GM23338 (cell line): ENCODE measurements around the gene RAB3GAP1. TPM values are rescaled to one million over a fixed set of nuclear protein-coding genes. Genes with fewer than 3 reads are reported as not detected.

ENCODE experiments used
- ATAC-seq: fragments of 200-7000 bp; cut with Tn5 transposase; 3 replicates; pipeline ENCODE4 v1.9.1; 2020
- DNase-seq: peaks from one replicate; pipeline ENCODE4 v3.0.0-alpha.2; 2015; ENCODE audit warnings: low spot score
- H2AFZ ChIP-seq: fragments of 200-600 bp; sonication (generic); 2 replicates; pipeline ENCODE4 v1.8.0; 2016; ENCODE audit warnings: antibody characterized with exemption, mild to moderate bottlenecking, moderate library complexity
- H3F3A ChIP-seq: fragments of 200-600 bp; sonication (generic); replicated peaks from 2 replicates; pipeline ENCODE4 v1.8.0; 2017; ENCODE audit warnings: antibody characterized with exemption, mixed run types, low read depth
- H3K27ac ChIP-seq: fragments of 200-600 bp; sonication (generic); 2 replicates; pipeline ENCODE4 v1.6.1; 2016; ENCODE audit warnings: low read depth
- H3K27me3 ChIP-seq: fragments of 200-600 bp; sonication (generic); 2 replicates; pipeline ENCODE4 v1.8.0; 2016; ENCODE audit warnings: mild to moderate bottlenecking, mixed run types, moderate library complexity; ENCODE audit not compliant: insufficient read depth
- H3K36me3 ChIP-seq: fragments of 200-600 bp; sonication (generic); 2 replicates; pipeline ENCODE4 v1.8.0; 2016; ENCODE audit warnings: mild to moderate bottlenecking; ENCODE audit not compliant: insufficient read depth
- H3K4me1 ChIP-seq: fragments of 200-600 bp; sonication (generic); 2 replicates; pipeline ENCODE4 v1.8.0; 2016; ENCODE audit warnings: mild to moderate bottlenecking, moderate library complexity; ENCODE audit not compliant: insufficient read depth
- H3K4me2 ChIP-seq: fragments of 200-600 bp; sonication (generic); 2 replicates; pipeline ENCODE4 v1.7.1; 2017; ENCODE audit warnings: mixed run types
- H3K4me3 ChIP-seq: fragments of 200-600 bp; sonication (generic); 2 replicates; pipeline ENCODE4 v1.6.1; 2016; ENCODE audit warnings: mixed run types
- H3K79me2 ChIP-seq: fragments of 200-600 bp; sonication (generic); replicated peaks from 2 replicates; pipeline ENCODE4 v1.8.0; 2017; ENCODE audit warnings: mild to moderate bottlenecking; ENCODE audit not compliant: insufficient read depth
- H3K9me2 ChIP-seq: fragments of 200-600 bp; sonication (generic); 2 replicates; pipeline ENCODE4 v1.8.0; 2017; ENCODE audit not compliant: insufficient read depth
- H4K20me1 ChIP-seq: fragments of 200-600 bp; sonication (generic); replicated peaks from 2 replicates; pipeline ENCODE4 v1.8.0; 2017; ENCODE audit warnings: mild to moderate bottlenecking; ENCODE audit not compliant: insufficient read depth
- H3K27ac Mint-ChIP-seq: 2 replicates; pipeline ENCODE4 v1.8.0; 2020; ENCODE audit warnings: inconsistent platforms, mild to moderate bottlenecking, moderate library complexity, mixed read lengths
- H3K27me3 Mint-ChIP-seq: 3 replicates; pipeline ENCODE4 v1.8.0; 2022; ENCODE audit warnings: low read depth, mild to moderate bottlenecking, moderate library complexity, mixed read lengths, inconsistent platforms; ENCODE audit not compliant: insufficient read depth, poor library complexity
- H3K36me3 Mint-ChIP-seq: 3 replicates; pipeline ENCODE4 v1.8.0; 2021; ENCODE audit warnings: low read depth, mild to moderate bottlenecking, inconsistent platforms, moderate library complexity, mixed read lengths
- H3K4me1 Mint-ChIP-seq: 3 replicates; pipeline ENCODE4 v1.8.0; 2020; ENCODE audit warnings: mild to moderate bottlenecking, inconsistent platforms, mixed read lengths
- H3K4me3 Mint-ChIP-seq: 3 replicates; pipeline ENCODE4 v1.8.0; 2021; ENCODE audit warnings: moderate library complexity, mild to moderate bottlenecking, inconsistent platforms, mixed read lengths
- H3K9me3 Mint-ChIP-seq: 3 replicates; pipeline ENCODE4 v1.8.0; 2020; ENCODE audit warnings: moderate library complexity, mild to moderate bottlenecking, inconsistent platforms, mixed read lengths
- CREB1 ChIP-seq: fragments of 250-450 bp; sonication (Bioruptor Pico); IDR thresholded peaks from 2 replicates; pipeline ENCODE4 v1.5.0; 2020; ENCODE audit warnings: low read depth, mild to moderate bottlenecking, moderate library complexity
- CTCF ChIP-seq, 2 experiments: fragments of 200-600 bp in 1 of 2; sonication (generic) in 1 of 2; conservative IDR thresholded peaks; 2 replicates each; pipeline versions ENCODE4 v1.5.1 to v1.6.1; 2016 to 2017; ENCODE audit warnings: antibody characterized with exemption in 2 of 2, low read depth in 2 of 2, mild to moderate bottlenecking in 2 of 2, moderate library complexity in 1 of 2
- ETS1 ChIP-seq: IDR thresholded peaks from 2 replicates; pipeline ENCODE4 v1.6.1; 2016; ENCODE audit warnings: antibody characterized with exemption
- EZH2 ChIP-seq: fragments of 200-600 bp; sonication (generic); IDR thresholded peaks from one replicate; pipeline ENCODE4 v1.8.0; 2017; ENCODE audit warnings: antibody characterized with exemption, mild to moderate bottlenecking, low read depth; ENCODE audit not compliant: unreplicated experiment
- EZH2phosphoT487 ChIP-seq: fragments of 200-600 bp; sonication (generic); IDR thresholded peaks from one replicate; pipeline ENCODE4 v1.8.1; 2018; ENCODE audit warnings: antibody characterized with exemption; ENCODE audit not compliant: unreplicated experiment
- JUNB ChIP-seq: IDR thresholded peaks from one replicate; pipeline ENCODE4 v1.6.1; 2016; ENCODE audit warnings: antibody characterized with exemption; ENCODE audit not compliant: unreplicated experiment
- NANOG ChIP-seq: IDR thresholded peaks from 2 replicates; pipeline ENCODE4 v1.6.1; 2016; ENCODE audit warnings: antibody characterized with exemption, borderline replicate concordance
- POLR2AphosphoS5 ChIP-seq: IDR thresholded peaks from 2 replicates; pipeline ENCODE4 v1.6.1; 2016; ENCODE audit warnings: antibody characterized with exemption, low read depth
- REST ChIP-seq: IDR thresholded peaks from one replicate; pipeline ENCODE4 v1.6.1; 2018; ENCODE audit warnings: antibody characterized with exemption; ENCODE audit not compliant: unreplicated experiment
- STAT1 ChIP-seq: IDR thresholded peaks from one replicate; pipeline ENCODE4 v1.6.1; 2016; ENCODE audit warnings: antibody characterized with exemption; ENCODE audit not compliant: unreplicated experiment
- ZNF114 ChIP-seq: fragments of 250-450 bp; sonication (Bioruptor Pico); IDR thresholded peaks from 2 replicates; pipeline ENCODE4 v1.5.0; 2020; ENCODE audit warnings: mild to moderate bottlenecking, moderate library complexity
- ZNF331 ChIP-seq: fragments of 250-450 bp; sonication (Bioruptor Pico); IDR thresholded peaks from 2 replicates; pipeline ENCODE4 v1.5.0; 2020; ENCODE audit warnings: low read depth, mild to moderate bottlenecking, moderate library complexity
- ZNF462 ChIP-seq: fragments of 250-450 bp; sonication (Bioruptor Pico); IDR thresholded peaks from 2 replicates; pipeline ENCODE4 v1.5.0; 2020; ENCODE audit warnings: mild to moderate bottlenecking, moderate library complexity
- polyA plus RNA-seq: library from polyadenylated mRNA; unstranded; fragments of >200 nt; fragmentation: Nextera tagmentation; extraction: Ambion mirVana; gene quantifications from 2 replicates; pipeline ENCODE4 v1.2.1, GENCODE V29; 2016
- total RNA-seq: library from RNA; depleted of rRNA; stranded (reverse); fragments of >200 nt; shearing (Covaris generic); gene quantifications from 2 replicates; pipeline ENCODE4 v1.2.3, GENCODE V29; 2014

RAB3GAP1 gene
- total and polyA plus RNA-seq, 2 experiments from 2014 or later: 22.5 to 40.4 TPM

- no peak overlapping the region for H3K27ac Mint-ChIP-seq
- ATAC-seq: no peak
- Histone ChIP-seq H3K4me2 (no peak overlapping the region), H3K79me2 (no peaks in the 10 kb centered on the region), H3K4me3 (no peak overlapping the region), H4K20me1 (no peaks in the 10 kb centered on the region), H3K36me3 (no peaks in the 10 kb centered on the region), H3K4me1 (no peaks in the 10 kb centered on the region), H3F3A (no peaks in the 10 kb centered on the region), H3K27me3 (no peaks in the 10 kb centered on the region), H3K27ac (no peak overlapping the region), H3K9me2 (peaks cover 6% of the 10 kb centered on the region; the same call in 1 of the 2 replicates), H2AFZ (no peak overlapping the region)
- H3K9me3 Mint-ChIP-seq: peaks cover 23% of the 10 kb centered on the region; the same call in 2 of the 3 replicates
- no peaks in the 10 kb centered on the region for H3K4me1 Mint-ChIP-seq
- H3K27me3 Mint-ChIP-seq: no peaks in the 10 kb centered on the region
- no peak for DNase-seq
- no peak for TF ChIP-seq EZH2phosphoT487
- TF ChIP-seq STAT1: no peak
- no peak for TF ChIP-seq NANOG
- no peak for TF ChIP-seq CREB1 (CRISPR knock-in tag)
- TF ChIP-seq POLR2AphosphoS5: no peak
- TF ChIP-seq JUNB: no peak
- TF ChIP-seq ETS1: no peak
- no peak for TF ChIP-seq ZNF114 (CRISPR knock-in tag)
- no peak for TF ChIP-seq ZNF462 (CRISPR knock-in tag)
- TF ChIP-seq REST: no peak
- no peak for TF ChIP-seq ZNF331 (CRISPR knock-in tag)
- no peak for TF ChIP-seq CTCF (conservative IDR thresholded peaks at IDR 0.05; ENCODE audit: low read depth in 2 of 2)
- TF ChIP-seq EZH2: no peak
- no peak overlapping the region for H3K4me3 Mint-ChIP-seq
- H3K36me3 Mint-ChIP-seq: peaks cover 23% of the 10 kb centered on the region
These were observed 137.1 kb downstream of the RAB3GAP1 start for GRCh38 chr2:135189148-135189547.
